Mesenteric fat pad (tissue), 1 donor: ENCODE data around the gene RNF135. TPM values are rescaled to one million over a fixed set of nuclear protein-coding genes. Genes with fewer than 3 reads are reported as not detected.

Source experiments
- total RNA-seq: library from RNA; stranded (reverse); fragmentation: NEBNext Ultra II Directional; extraction: Animal tissue kit (Norgen Biotek cat#: 25700); gene quantifications from one replicate; pipeline ENCODE4 v1.2.1, GENCODE V29; 2021
- donor health status: DM: yes; HTN: yes; CAD: no.

Gene RNF135
- total RNA-seq, 1 donor from 2014 or later: 32.8 TPM

Other genes starting within 250 kb of the RNF135 start
- 15.3 TPM for gene CRLF3, start 146.3 kb upstream of the RNF135 start, total RNA-seq
- 1.0 TPM for gene ATAD5, start 139.1 kb upstream of the RNF135 start, total RNA-seq
- 12.8 TPM for gene TEFM, start 64.8 kb upstream of the RNF135 start, total RNA-seq
- 43.2 TPM for gene ADAP2, start 49.1 kb upstream of the RNF135 start, total RNA-seq
- gene NF1, start 123.9 kb downstream of the RNF135 start, total RNA-seq: 55.8 TPM